HL-60 (cell line): ENCODE data around the gene AGPAT3.

Experiments used
- CTCF ChIP-seq: IDR thresholded peaks from one replicate; pipeline ENCODE4 v1.5.1; 2011; ENCODE audit warnings: low read length, control low read depth, inconsistent platforms; ENCODE audit not compliant: insufficient read depth
- GABPA ChIP-seq: IDR thresholded peaks from 2 replicates; pipeline ENCODE4 v1.6.1; 2012; ENCODE audit warnings: low read depth
- POLR2AphosphoS5 ChIP-seq: IDR thresholded peaks from 2 replicates; pipeline ENCODE4 v1.6.1; 2012; ENCODE audit warnings: low read depth
- REST ChIP-seq: IDR thresholded peaks from 2 replicates; pipeline ENCODE4 v1.6.1; 2012; ENCODE audit warnings: low read depth; ENCODE audit not compliant: insufficient replicate concordance
- SPI1 ChIP-seq: IDR thresholded peaks from 2 replicates; pipeline ENCODE4 v1.6.1; 2012; ENCODE audit warnings: low read depth, mild to moderate bottlenecking, borderline replicate concordance

GRCh38 chr21:43903451-43904091, 38.5 kb downstream of the AGPAT3 start:
- TF ChIP-seq CTCF (no peak), POLR2AphosphoS5 (no peak), REST (no peak), GABPA (no peak), SPI1 (no peak)
